ENCODE data around the gene ACTR5.

Gene ACTR5

GRCh38 chr20:38725931-38726803, 22.1 kb upstream of the ACTR5 start:
- TF ChIP-seq ZNF837 (tag by site-specific recombination; IDR thresholded peaks at IDR 0.05) (no peak), ZBTB6 (tag by site-specific recombination; IDR thresholded peaks at IDR 0.05) (no peak), ZNF654 (tag by site-specific recombination; IDR thresholded peaks at IDR 0.05; ENCODE audit: low read depth) (no peak), ZNF24 (tag by site-specific recombination; IDR thresholded peaks at IDR 0.05) (no peak), MZF1 (tag by site-specific recombination; IDR thresholded peaks at IDR 0.05; ENCODE audit: borderline replicate concordance) (no peak), ZNF707 (tag by site-specific recombination; IDR thresholded peaks at IDR 0.05) (no peak), ZNF701 (tag by site-specific recombination; IDR thresholded peaks at IDR 0.05) (no peak), KLF17 (tag by site-specific recombination; IDR thresholded peaks at IDR 0.05) (no peak), ZNF580 (tag by site-specific recombination; IDR thresholded peaks at IDR 0.05) (no peak), KLF1 (tag by site-specific recombination; IDR thresholded peaks at IDR 0.05) (no peak), ZSCAN30 (tag by site-specific recombination; IDR thresholded peaks at IDR 0.05) (no peak), ZNF776 (tag by site-specific recombination; IDR thresholded peaks at IDR 0.05; ENCODE audit: borderline replicate concordance) (no peak), ZNF133 (tag by site-specific recombination; IDR thresholded peaks at IDR 0.05) (no peak), ZNF664 (tag by site-specific recombination; IDR thresholded peaks at IDR 0.05) (no peak), ZNF843 (tag by site-specific recombination; IDR thresholded peaks at IDR 0.05) (no peak), ZNF391 (tag by site-specific recombination; IDR thresholded peaks at IDR 0.05; ENCODE audit: borderline replicate concordance, low read depth) (no peak), ZNF26 (tag by site-specific recombination; IDR thresholded peaks at IDR 0.05) (no peak), ZNF114 (tag by site-specific recombination; IDR thresholded peaks at IDR 0.05) (no peak), ZNF157 (tag by site-specific recombination; IDR thresholded peaks at IDR 0.05) (no peak), ZNF140 (tag by site-specific recombination; IDR thresholded peaks at IDR 0.05) (no peak)
- Histone ChIP-seq H3K36me3 (ENCODE audit: control insufficient read depth in 2 of 2, insufficient read depth in 1 of 2, low read length in 2 of 2) (no peaks in the 10 kb centered on the region), H3K27ac (ENCODE audit: extremely low read depth, low read depth, low read length) (no peak overlapping the region), H3K4me1 (ENCODE audit: control insufficient read depth, insufficient read depth, low read length) (0 out of 2 replicates have a peak, but pooled peaks cover 3% of the 10 kb centered on the region), H3K9me3 (ENCODE audit: control insufficient read depth, insufficient read depth, low read depth, low read length) (no peaks in the 10 kb centered on the region), H3K4me3 (ENCODE audit: low read depth, low read length) (no peak overlapping the region)
- ChIA-PET CTCF (interaction anchor here (0.5 to 0.7 kb wide), 2 partner anchors 78 to 81 kb away, joined by 3 to 4 read pairs; no protein-coding TSS in a partner anchor), POLR2A (no interaction called here)

- Histone ChIP-seq H3K4me3 (ENCODE audit: low read depth, low read length) (no peak overlapping the region), H3K4me1 (ENCODE audit: control insufficient read depth, insufficient read depth, low read length) (0 out of 2 replicates have a peak, but pooled peaks cover 3% of the 10 kb centered on the region), H3K36me3 (ENCODE audit: control insufficient read depth in 2 of 2, insufficient read depth in 1 of 2, low read length in 2 of 2) (no peaks in the 10 kb centered on the region), H3K9me3 (ENCODE audit: control insufficient read depth, insufficient read depth, low read depth, low read length) (no peaks in the 10 kb centered on the region), H3K27ac (ENCODE audit: extremely low read depth, low read depth, low read length) (no peak overlapping the region)
- TF ChIP-seq GLIS2 (tag by site-specific recombination; IDR thresholded peaks at IDR 0.05) (0 out of 2 replicates have a peak, but pooled peaks have one; percentile 10), ZNF624 (tag by site-specific recombination; IDR thresholded peaks at IDR 0.05) (no peak)
- ChIA-PET POLR2A (no interaction called here), CTCF (interaction anchor here (0.9 kb wide), 1 partner anchor 24 kb away, joined by 3 read pairs; no protein-coding TSS in a partner anchor)
These were observed 21.3 kb upstream of the ACTR5 start for GRCh38 chr20:38726804-38727606.

All from HEK293 (cell line).